Measurements from ENCODE around the gene RPGRIP1. TPM values are rescaled to one million over a fixed set of nuclear protein-coding genes. Genes with fewer than 3 reads are reported as not detected.
A peak's percentile ranks its signal among the peaks of the same experiment; 100 is the strongest.

The RPGRIP1 gene
- total and polyA plus RNA-seq, 7 donors: 0.04 to 0.15 TPM; not detected in 5

- H3K27me3 ChIP-seq (ENCODE audit: insufficient read depth in 3 of 3, low read length in 2 of 3): no peaks in the 10 kb centered on the region
- H3K36me3 ChIP-seq (ENCODE audit: insufficient read depth in 1 of 2, low read depth in 1 of 2): peaks cover 0 to 59% of the 10 kb centered on the region in 2 donors
- no peaks in the 10 kb centered on the region for H3K9me3 ChIP-seq
- TF ChIP-seq CTCF (IDR thresholded peaks at IDR 0.05): no peak
- DNase-seq: no peak
- H3K27ac ChIP-seq: no peak overlapping the region
- WGBS, 3 donors: 74 to 82% (median 78%) methylated on average over 6 of the region's 6 CpGs
- intact Hi-C loops (cut with DNase I): loop anchor here in 1 of 2 donors (10.0 kb wide), 1 partner anchor 148 kb away; the partner anchor contains the start of gene SUPT16H
- H3K4me3 ChIP-seq: no peak overlapping the region
- peaks cover 50% of the 10 kb centered on the region for H3K4me1 ChIP-seq
- ATAC-seq: no peak
Measured at GRCh38 chr14:21236948-21237797, 42.7 kb upstream of the RPGRIP1 start.

DNA sequence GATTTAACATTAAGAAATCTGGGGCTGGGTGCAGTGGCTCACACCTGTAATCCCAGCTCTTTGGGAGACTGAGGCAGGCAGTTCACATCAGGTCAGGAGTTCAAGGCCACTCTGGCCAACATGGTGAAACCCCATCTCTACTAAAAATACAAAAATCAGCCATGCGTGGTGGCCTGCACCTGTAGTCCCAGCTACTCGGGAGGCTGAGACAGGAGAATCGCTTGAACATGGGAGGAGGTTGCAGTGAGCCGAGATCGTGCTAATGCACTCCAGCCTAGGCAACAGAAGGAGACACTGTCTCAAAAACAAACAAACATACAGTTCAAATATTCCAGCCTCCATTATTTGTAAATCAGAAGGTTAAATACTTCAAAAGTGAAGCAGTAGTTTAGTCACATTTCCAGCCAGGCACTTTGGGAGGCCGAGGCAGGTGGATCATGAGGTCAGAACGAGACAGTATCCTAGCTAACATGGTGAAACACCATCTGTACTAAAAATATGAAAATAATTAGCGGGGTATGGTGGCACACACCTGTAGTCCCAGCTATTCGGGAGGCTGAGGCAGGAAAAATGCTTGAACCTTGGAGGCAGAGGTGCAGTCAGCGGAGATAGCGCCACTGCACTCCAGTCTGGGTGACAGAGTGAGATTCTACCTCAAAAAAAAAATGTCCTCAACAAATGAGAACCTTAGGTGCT is 40.9 kb upstream of the RPGRIP1 start:
- peaks cover 35% of the 10 kb centered on the region for H3K4me1 ChIP-seq
- no peaks in the 10 kb centered on the region for H3K9me3 ChIP-seq
- H3K27ac ChIP-seq: no peak overlapping the region
- WGBS, 3 donors: 92 to 95% (median 93%) methylated on average over 11 of the region's 11 CpGs
- intact Hi-C loops (cut with DNase I): loop anchor here in 1 of 2 donors (10.0 kb wide), 1 partner anchor 146 kb away; the partner anchor contains the start of gene SUPT16H
- no peak for TF ChIP-seq CTCF (IDR thresholded peaks at IDR 0.05)
- no peak for ATAC-seq
- DNase-seq: no peak
- no peak overlapping the region for H3K4me3 ChIP-seq
- H3K36me3 ChIP-seq (ENCODE audit: insufficient read depth in 1 of 2, low read depth in 1 of 2): peaks cover 4 to 59% of the 10 kb centered on the region in 2 donors
- no peaks in the 10 kb centered on the region for H3K27me3 ChIP-seq (ENCODE audit: insufficient read depth in 3 of 3, low read length in 2 of 3)

DNA sequence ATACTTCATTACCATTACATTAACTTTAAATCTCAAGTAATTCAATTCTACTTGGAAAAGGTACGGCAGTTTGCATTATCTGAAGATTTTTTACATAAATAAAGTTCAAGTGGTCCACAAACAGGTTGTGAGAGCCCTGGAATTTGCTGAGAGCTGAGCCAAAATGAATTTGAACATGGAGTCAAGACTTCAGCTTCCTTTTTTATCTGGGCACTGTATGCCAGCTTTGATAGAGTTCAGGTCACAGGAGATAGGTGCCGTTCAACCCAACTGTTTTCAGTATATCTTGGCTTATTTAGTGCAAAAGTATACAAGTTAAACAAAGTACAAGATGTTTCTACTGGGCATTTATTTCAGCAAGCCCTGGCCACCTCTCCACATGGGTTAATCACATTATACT is 39.5 kb upstream of the RPGRIP1 start:
- Histone ChIP-seq H3K4me1 (peaks cover 22% of the 10 kb centered on the region), H3K9me3 (no peaks in the 10 kb centered on the region), H3K36me3 (ENCODE audit: insufficient read depth in 1 of 2, low read depth in 1 of 2) (peaks cover 4 to 59% of the 10 kb centered on the region in 2 donors), H3K27me3 (ENCODE audit: insufficient read depth in 3 of 3, low read length in 2 of 3) (no peaks in the 10 kb centered on the region), H3K27ac (no peak overlapping the region), H3K4me3 (no peak overlapping the region)
- no peak for ATAC-seq
- no peak for TF ChIP-seq CTCF (IDR thresholded peaks at IDR 0.05)
- DNase-seq: no peak
- WGBS, 3 donors: 57 to 67% (median 58%) methylated on average over 2 of the region's 2 CpGs
- intact Hi-C loops (cut with DNase I): no loop called here

DNA sequence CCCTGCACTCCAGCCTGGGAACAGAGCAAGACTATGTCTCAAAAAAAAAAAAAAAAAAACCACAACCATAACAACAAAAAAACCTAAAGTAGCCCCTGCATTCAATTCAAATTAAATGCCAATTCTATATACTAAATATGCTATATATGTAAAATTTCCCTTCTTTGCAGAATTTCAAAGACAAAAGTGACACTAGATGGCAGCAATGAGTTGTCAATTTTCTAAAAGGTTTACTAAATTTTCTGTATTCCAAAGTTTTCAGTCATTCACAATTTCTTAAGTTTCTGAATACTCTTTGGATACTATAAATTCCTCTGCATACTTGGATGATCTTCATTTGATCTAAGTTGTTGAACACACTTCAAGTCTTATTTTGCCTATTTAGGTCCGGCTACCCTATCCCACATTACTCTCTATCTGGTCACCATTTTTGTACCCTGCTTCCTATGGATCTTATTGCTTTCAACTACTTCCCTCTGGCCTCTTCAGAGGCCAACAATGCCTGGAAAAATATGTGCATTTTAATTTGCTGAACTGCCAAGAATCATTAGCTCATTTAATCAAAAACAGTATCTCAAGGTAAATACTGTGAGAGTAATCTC is 38.6 kb upstream of the RPGRIP1 start:
- DNase-seq: no peak
- peak; percentile 35 for TF ChIP-seq CTCF (IDR thresholded peaks at IDR 0.05)
- 89 to 97% (median 96%) methylated on average over 1 of the region's 1 CpG for WGBS, 3 donors
- intact Hi-C loops (cut with DNase I): no loop called here
- no peaks in the 10 kb centered on the region for H3K9me3 ChIP-seq
- H3K36me3 ChIP-seq (ENCODE audit: insufficient read depth in 1 of 2, low read depth in 1 of 2): peaks cover 4 to 64% of the 10 kb centered on the region in 2 donors
- no peaks in the 10 kb centered on the region for H3K27me3 ChIP-seq (ENCODE audit: insufficient read depth in 3 of 3, low read length in 2 of 3)
- H3K27ac ChIP-seq: no peak overlapping the region
- H3K4me1 ChIP-seq: peaks cover 13% of the 10 kb centered on the region
- ATAC-seq: no peak
- no peak overlapping the region for H3K4me3 ChIP-seq
